IPS-18c (cell line): Measurements from ENCODE around the gene PRKCB.
"Not testable (repeated sequence)": the region's sequence is repeated elsewhere in the genome, so short reads cannot be mapped to it uniquely, and the experiment has no call there.

Source experiments
- H3K4me3 ChIP-seq: 2 replicates; pipeline ENCODE4 v1.7.0; 2013; ENCODE audit warnings: low read depth, mild to moderate bottlenecking, low read length, moderate library complexity; ENCODE audit not compliant: insufficient read depth
- H3K9me3 ChIP-seq: one replicate; pipeline ENCODE4 v1.6.1; 2013; ENCODE audit warnings: mild to moderate bottlenecking, low read length, moderate library complexity; ENCODE audit not compliant: control insufficient read depth, insufficient read depth

Gene PRKCB

DNA sequence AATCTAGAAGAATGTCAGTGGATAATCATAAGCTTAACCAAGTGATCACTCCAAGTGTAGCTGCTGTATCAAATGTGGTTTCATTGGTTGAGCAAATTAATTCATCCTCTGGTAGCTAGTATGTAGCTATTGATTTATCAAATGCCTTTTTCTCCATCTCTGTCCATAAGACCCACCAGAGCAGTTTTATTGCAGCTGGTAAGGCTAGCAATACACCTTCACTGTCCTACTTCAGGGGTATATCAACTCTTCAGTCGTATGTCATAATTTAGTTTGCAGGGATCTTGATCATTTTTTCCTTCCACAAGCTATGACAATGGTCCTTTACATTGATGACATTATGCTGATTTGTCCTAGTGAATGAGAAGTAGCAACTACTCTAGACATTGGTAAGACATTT is 158.8 kb downstream of the PRKCB start:
- Histone ChIP-seq H3K9me3 (no peaks in the 10 kb centered on the region), H3K4me3 (no peak overlapping the region)

DNA sequence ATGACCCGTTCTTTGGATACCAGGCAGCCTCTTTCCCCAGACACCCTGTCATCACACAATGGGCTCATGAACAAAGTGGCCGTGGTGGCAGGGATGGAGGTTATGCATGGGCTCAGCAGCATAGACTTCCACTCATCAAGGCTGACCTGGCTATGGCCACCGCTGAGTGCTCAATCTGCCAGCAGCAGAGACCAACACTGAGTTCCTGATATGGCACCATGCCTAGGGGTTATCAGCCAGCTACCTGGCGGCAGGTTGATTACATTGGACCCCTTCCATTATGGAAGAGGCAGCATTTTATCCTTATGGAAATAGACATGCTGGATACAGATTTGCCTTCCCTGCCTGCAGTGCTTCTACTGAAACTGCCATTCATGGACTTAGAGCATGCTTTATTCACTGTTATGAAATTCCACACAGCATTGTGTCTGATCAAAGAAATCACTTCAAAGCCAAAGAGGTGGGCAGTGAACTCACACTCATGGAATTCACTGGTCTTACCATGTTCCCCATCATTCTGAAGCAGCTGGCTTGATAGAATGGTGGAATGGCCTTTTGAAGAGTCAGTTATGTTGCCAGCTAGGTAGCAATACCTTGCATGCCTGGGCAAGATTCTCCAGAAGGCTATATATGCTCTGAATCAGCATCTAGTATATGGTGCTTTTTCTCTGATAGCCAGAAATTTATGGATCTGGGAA is 160.6 kb downstream of the PRKCB start:
- Histone ChIP-seq H3K4me3 (no peak overlapping the region), H3K9me3 (no peaks in the 10 kb centered on the region)

DNA sequence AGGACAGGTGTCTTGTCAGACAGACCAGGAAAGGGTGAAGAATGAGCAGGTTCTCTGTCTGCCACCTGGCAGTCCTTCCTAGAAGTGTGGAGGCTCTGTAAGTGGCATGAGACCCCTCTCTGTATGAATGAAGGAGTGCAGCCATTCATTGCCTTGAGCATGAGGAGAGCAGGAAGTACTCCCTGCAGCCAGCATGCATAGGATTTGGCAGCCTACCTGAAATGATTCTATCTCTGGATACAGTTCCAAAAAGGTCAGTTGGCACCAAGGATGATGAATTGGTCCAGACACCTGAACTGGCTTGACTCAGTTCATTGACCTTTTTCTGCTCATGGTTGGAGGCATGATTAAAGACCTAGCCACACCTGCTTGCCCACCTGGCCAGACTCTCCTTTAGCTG is 163.0 kb downstream of the PRKCB start:
- Histone ChIP-seq H3K9me3 (no peaks in the 10 kb centered on the region), H3K4me3 (no peak overlapping the region)

DNA sequence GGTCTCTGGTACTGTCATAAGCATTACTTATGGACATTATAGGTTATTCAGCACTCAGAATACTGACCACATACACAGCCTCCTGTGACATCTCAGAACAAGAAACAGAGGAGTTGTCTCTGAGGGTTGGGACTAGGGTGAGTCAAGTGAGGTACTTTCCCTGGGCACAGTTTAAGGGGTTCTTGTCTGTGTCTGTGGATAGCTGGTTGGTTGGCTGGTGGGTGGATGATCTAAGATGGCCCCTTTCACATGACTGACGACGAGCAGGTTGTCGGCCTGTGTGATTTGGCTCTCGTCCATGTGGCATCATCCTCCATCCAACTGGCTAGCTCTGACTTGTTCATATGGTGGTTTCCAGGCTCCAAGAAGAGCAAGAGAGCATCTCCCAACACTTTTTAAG is 163.9 kb downstream of the PRKCB start:
- no peaks in the 10 kb centered on the region for H3K9me3 ChIP-seq
- no peak overlapping the region for H3K4me3 ChIP-seq

DNA sequence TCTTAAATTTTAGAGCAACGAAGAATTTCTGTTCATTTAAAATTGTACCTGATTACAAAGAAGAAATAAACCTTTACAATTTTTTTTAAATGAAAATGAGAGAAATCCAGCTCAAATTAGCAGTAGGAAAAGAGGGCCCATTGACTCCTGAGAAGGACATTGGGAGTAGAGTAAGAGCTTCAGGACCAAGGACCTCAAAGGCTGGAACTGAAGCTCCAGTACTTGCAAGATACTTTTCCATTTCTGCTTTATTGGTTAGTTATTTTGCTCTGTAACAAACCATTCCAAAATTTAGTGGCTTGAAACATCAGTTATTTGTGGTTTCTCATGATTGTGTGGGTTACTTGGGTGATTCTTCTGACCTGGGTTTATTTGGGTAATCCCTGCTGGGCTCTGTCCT is 165.9 kb downstream of the PRKCB start:
- Histone ChIP-seq H3K9me3 (no peaks in the 10 kb centered on the region), H3K4me3 (no peak overlapping the region)

DNA sequence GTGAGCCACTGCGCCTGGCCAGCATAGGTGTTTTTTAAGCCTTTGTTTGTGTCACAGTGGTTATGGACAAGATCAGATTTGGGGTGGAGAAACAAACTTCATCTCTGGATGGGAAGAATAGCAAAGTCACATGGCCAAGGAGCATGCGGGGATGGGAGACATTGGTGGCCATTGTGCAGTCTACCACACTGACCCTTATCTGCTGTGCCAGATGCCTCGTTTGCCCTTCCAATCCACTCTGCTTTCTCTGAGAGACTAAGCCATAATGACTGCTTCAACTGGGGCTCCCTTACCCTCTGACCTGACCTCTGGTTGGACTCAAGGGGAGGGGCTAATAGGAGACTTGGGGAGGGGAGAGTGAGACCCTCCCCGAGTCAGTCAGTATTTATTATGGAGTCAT is 166.8 kb downstream of the PRKCB start:
- no peak overlapping the region for H3K4me3 ChIP-seq
- H3K9me3 ChIP-seq: no peaks in the 10 kb centered on the region

DNA sequence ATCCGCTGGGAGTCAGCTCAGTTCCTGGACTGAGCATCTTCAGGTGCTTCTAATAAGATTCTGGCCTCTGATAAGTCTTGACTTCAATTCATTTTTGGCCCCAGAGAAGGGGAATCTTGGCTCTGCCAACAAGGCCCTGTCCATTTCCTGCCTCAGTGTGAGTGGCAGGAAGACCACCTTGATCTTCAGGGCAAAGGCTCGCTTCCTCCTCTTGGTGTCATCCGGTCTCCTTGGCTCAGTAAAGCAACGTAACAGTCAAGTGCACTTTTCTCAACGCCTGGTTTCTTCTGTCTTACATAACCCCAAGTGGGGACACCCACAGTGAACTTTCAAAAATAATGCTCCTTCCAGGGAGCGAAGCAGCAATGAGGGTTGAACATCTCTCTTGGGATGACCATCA is 169.8 kb downstream of the PRKCB start:
- H3K4me3 ChIP-seq: no peak overlapping the region
- H3K9me3 ChIP-seq: no peaks in the 10 kb centered on the region

DNA sequence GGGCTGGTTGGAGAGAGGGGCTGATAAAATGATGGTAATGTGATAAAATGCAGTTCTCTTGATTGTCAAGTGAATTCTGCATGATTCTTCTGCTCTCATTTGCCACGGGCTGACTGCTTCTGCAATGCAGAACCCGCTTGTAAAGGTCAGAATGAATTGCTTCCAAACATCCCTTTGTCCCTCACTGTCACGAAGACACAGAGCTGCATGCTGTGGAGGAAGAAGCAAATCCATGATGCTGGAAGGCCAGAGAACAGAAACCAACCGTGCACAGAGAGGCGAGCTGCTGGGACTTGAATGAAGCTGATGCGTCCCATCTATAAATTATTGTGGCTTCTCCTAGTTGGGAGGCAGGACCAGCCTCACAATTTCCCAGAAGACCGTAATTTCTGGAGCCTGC is 171.6 kb downstream of the PRKCB start:
- H3K9me3 ChIP-seq: no peaks in the 10 kb centered on the region
- H3K4me3 ChIP-seq: no peak overlapping the region

DNA sequence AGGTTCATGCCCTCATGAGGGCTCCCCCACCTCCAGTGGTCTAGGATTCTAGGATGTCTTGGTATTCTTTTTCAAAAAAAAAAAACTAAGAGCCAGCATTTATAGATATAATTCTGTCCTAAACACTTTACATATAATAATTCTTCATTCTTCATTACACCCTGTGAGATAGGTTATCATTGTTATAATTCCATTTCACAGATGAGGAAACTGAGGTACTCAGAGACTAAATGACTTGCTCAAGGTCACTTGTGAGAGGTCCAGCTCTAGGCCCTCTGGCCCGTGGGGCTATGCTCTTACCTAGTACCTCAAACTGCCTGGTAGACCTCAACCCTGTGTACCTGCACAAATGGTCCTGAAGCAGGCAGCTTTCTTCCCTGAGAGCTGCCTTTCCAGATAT is 172.2 kb downstream of the PRKCB start:
- Histone ChIP-seq H3K9me3 (no peaks in the 10 kb centered on the region), H3K4me3 (no peak overlapping the region)

DNA sequence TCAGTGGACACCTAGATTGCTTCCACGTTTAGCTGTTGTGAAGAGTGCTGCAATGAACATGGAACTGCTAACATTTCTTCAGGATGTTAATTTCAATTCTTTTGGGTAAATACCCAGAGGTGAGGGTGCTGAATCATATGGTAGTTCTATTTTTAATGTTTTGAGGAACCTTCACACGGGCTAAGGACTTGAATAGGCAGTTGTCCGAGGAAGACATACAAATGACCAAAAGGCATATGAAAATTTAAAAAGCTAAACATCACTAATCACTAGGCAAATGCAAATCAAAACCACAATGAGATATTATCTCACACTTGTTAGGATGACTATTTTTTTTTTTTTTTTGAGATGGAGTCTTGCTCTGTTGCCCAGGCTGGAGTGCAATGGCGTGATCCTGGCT is 173.3 kb downstream of the PRKCB start:
- H3K9me3 ChIP-seq: no peaks in the 10 kb centered on the region
- H3K4me3 ChIP-seq: no peak overlapping the region

DNA sequence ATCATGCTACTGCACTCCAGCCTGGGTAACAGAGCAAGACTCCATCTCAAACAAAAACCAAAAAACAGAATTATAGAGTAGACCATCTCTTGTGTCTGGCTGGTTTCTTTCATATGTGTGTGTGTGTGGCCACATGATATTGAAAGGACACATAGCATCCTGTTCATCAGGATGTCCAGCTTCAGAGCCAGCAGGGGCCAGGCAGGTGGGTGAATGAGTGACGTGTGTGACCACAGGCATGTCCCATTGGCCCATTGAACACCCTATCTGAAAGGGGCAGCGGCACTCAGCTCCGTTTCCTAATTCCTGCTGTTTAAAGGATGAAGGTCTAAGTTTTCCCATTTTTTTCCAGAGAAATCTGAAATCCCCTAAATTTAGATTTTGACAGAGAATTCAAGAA is 174.2 kb downstream of the PRKCB start:
- H3K4me3 ChIP-seq: no peak overlapping the region
- no peaks in the 10 kb centered on the region for H3K9me3 ChIP-seq

DNA sequence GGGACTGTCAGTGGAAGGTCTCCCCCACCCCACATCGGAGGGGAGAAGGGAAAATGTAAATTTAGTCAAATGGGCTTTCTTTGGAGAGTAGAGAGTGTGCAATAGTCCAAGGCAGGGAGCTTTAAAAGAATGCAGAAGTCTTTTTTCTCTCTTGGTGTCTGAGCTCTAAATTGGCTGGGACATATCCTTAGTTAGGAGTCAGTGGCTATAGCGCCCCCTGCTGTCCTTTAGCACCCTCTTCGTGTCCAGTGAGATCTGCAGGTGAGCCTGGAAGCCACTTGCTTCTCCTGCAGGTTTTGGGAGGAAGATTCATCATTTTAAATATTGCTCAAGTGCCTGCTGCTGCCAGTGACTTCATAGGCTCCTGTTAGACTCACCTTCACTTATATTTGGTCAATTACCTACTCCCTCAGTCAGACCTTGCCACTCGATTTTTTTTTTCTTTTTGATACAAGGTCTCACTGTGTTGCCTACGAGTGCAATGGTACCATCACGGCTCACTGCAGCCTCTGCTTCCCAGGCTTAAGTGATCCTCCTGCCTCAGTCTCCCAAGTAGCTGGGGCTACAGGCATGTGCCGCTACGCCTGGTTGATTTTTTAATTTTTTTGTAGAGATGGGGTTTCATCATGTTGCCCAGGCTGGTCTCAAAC is 174.8 kb downstream of the PRKCB start:
- H3K4me3 ChIP-seq: no peak overlapping the region
- no peaks in the 10 kb centered on the region for H3K9me3 ChIP-seq

DNA sequence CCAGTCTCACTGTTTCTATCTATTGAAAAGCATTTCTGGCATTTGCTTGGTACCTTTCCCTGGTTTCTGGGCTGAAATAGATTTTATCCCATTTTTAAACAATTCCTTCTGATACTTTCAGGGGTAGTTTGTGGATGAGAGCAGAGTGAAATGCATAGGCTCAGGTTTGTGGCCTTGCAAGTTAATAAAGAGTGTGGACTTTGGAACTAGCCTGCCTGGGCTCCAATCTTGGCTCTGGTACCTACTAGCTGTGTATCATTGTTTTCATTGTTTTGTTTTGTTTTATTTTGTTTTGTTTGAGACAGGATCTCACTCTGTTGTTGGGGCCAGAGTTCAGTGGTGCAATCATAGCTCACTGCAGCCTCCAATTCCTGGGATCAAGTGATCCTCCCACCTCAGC is 175.5 kb downstream of the PRKCB start:
- Histone ChIP-seq H3K4me3 (no peak overlapping the region), H3K9me3 (no peaks in the 10 kb centered on the region)

DNA sequence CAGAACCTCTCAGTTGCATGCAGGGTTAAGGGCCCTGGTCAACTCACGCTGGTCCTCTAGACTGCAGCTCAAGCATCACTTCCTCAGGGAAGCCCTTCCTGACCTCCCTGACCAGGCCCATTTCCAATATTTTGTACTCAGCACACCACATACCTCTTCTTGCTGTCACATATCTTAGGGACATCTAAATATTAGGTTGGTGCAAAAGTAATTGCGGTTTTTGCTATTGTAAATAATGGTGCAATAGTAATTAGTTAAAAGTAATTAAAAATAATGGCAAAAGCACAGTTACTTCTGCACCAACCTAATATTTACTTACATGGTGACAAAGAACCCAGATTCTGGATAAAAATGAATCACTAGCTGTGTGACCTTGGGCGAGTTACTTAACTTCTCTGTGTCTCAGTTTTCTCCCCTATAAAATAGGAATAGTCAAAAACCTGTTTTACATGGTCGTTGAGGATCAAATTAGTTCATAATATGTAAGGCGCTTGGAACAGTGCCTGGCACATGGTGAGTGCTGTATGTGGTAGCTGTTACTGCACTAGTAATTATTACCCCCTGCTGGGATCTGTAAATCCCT is 177.4 kb downstream of the PRKCB start:
- no peaks in the 10 kb centered on the region for H3K9me3 ChIP-seq

DNA sequence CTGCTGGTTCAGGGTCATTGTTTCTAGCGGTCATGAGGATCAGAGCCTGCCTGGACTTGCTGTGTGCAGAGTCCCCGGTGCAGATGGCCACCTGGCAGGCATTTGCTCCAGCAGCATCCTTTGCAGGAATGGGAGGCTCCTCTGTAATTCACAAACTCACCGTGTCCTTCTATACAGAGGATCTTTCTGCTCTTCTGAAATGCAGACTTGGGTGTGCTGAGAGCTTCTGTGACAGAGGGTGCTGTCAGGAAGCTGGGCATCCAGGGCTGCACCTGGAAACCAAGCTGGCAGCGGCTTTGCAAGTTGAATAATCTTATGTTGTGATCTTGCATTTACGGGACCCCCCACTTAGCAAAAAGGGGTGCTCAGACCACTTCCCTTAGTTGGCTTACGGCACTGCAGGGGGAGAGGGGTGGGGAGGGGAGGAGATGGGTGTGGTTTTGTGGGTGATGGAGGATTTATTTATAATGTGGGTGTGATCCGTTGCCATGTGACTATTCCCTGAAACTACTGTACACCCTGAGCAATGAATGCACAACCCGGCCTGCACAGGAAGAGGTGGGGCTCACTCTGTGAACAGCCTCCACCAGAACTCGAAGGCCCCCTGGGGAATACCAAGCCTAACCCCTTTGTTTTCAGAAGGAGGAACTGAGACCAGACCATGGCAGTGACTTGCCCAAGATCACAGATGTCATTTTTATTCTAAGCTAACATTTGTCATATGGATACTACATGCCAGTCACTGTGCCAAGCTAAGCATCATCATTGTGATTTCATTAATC is 178.3 kb downstream of the PRKCB start:
- H3K9me3 ChIP-seq: no peaks in the 10 kb centered on the region
- H3K4me3 ChIP-seq: no peak overlapping the region

More for the DNA sequence above, 177.4 kb downstream of the PRKCB start:
- H3K4me3 ChIP-seq: no peak overlapping the region

DNA sequence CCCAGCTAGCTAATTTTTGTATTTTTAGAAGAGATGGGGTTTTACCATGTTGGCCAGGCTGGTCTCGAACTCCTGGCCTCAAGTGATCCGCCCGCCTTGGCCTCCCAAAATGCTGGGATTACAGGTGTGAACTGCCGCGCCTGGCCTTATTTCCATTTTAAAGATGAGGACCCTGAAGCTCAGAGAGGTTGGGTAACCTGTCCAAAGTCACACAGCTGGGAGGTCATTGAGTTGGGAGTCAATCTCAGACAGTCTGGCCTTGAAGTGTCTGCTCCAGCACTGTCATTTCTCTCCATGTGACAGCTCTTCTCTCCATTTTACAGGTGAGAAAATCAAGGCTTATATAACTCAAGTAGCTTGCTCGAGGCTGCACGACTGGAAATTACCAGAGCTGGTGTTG is 179.2 kb downstream of the PRKCB start:
- H3K4me3 ChIP-seq, H3K9me3 ChIP-seq: not testable (repeated sequence)

DNA sequence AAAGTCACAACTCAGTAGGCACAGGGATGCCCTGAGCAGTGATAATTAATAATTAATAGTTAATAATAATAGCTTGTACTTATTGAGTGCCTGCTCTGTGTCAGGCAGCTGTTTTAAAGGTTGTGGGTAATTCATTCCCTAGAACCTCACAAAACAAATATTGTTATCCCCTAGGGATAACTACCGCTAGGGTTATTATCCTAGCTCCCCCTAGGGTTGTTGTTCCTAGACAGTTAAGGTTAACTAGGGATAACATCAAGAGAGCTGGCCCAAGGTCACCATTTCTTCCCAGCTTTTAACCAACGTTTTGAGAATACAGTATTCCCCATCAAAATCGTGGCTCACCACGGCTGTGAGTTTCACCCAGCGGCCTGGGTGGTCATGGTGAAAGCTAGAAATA is 180.1 kb downstream of the PRKCB start:
- H3K9me3 ChIP-seq: no peaks in the 10 kb centered on the region
- no peak overlapping the region for H3K4me3 ChIP-seq

DNA sequence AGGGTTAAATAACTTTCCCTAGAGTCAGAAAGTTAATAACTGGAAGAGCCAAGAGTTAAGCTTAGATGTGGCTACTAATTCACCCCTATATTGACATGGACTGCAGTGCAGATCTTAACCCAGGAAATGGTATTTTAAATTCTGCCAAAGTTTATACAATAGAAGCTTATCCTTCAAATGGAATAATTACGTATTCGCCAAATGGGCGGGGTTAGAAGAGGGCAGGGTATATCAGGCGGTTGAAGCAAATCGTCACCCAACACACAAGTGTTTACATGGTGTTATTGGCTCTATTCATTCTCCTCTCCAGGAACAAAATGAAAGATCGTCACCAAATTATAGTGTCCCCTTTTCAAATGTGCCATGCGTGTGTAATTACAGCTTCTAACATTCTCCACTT is 182.7 kb downstream of the PRKCB start:
- no peaks in the 10 kb centered on the region for H3K9me3 ChIP-seq
- no peak overlapping the region for H3K4me3 ChIP-seq
